Chondrocyte (in vitro differentiated cells): ENCODE results near the gene PYROXD2. TPM values are rescaled to one million over a fixed set of nuclear protein-coding genes. Genes with fewer than 3 reads are reported as not detected.
A peak's percentile ranks its signal among the peaks of the same experiment; 100 is the strongest.

Experiments
- DNase-seq: peaks from one replicate; pipeline ENCODE4 v3.0.0; 2021; ENCODE audit warnings: mixed read lengths, low spot score
- H3K27ac Mint-ChIP-seq: one replicate; pipeline ENCODE4 v1.8.0; 2021; ENCODE audit warnings: mild to moderate bottlenecking, moderate library complexity, mixed read lengths; ENCODE audit not compliant: unreplicated experiment
- H3K27me3 Mint-ChIP-seq: 2 replicates; pipeline ENCODE4 v1.8.0; 2021; ENCODE audit warnings: low read depth, mixed read lengths
- H3K36me3 Mint-ChIP-seq: 2 replicates; pipeline ENCODE4 v1.8.0; 2021; ENCODE audit warnings: low read depth, mixed read lengths
- H3K4me1 Mint-ChIP-seq: 2 replicates; pipeline ENCODE4 v1.8.0; 2021; ENCODE audit warnings: low read depth, mild to moderate bottlenecking, mixed read lengths
- H3K4me3 Mint-ChIP-seq: one replicate; pipeline ENCODE4 v1.8.0; 2021; ENCODE audit warnings: mild to moderate bottlenecking, moderate library complexity, mixed read lengths; ENCODE audit not compliant: unreplicated experiment
- H3K9me3 Mint-ChIP-seq: 2 replicates; pipeline ENCODE4 v1.8.0; 2021; ENCODE audit warnings: low read depth, mixed read lengths
- CTCF ChIP-seq: fragments of 200-600 bp; sonication (generic); IDR thresholded peaks from 2 replicates; pipeline ENCODE4 v1.5.0; 2021; ENCODE audit warnings: antibody characterized with exemption, mild to moderate bottlenecking, moderate library complexity
- total RNA-seq: library from RNA; stranded (reverse); gene quantifications from 3 replicates; pipeline ENCODE4 v1.2.1, GENCODE V29; 2021

The PYROXD2 gene
- total RNA-seq, 1 donor from 2014 or later = 5.6 TPM

- H3K36me3 Mint-ChIP-seq = no peaks in the 10 kb centered on the region
- H3K27me3 Mint-ChIP-seq = peaks cover 2% of the 10 kb centered on the region
- H3K4me3 Mint-ChIP-seq = no peak overlapping the region
- H3K4me1 Mint-ChIP-seq = peaks cover 13% of the 10 kb centered on the region
- no peak for DNase-seq
- H3K27ac Mint-ChIP-seq = peak overlapping the region; percentile 78
- no peak for TF ChIP-seq CTCF
- H3K9me3 Mint-ChIP-seq = no peaks in the 10 kb centered on the region
These were observed 46.0 kb upstream of the PYROXD2 start for GRCh38 chr10:98460837-98461499.

- Mint-ChIP-seq H3K27me3 (peaks cover 2% of the 10 kb centered on the region), H3K36me3 (no peaks in the 10 kb centered on the region), H3K9me3 (no peaks in the 10 kb centered on the region), H3K4me1 (peaks cover 13% of the 10 kb centered on the region), H3K4me3 (no peak overlapping the region), H3K27ac (no peak overlapping the region)
- no peak for DNase-seq
- TF ChIP-seq CTCF = no peak
These were observed 44.1 kb upstream of the PYROXD2 start for GRCh38 chr10:98458809-98459784.

GRCh38 chr10:98457721-98458120, 42.7 kb upstream of the PYROXD2 start:
- no peak for DNase-seq
- H3K27me3 Mint-ChIP-seq = peaks cover 2% of the 10 kb centered on the region
- H3K4me1 Mint-ChIP-seq = peaks cover 13% of the 10 kb centered on the region
- H3K36me3 Mint-ChIP-seq = no peaks in the 10 kb centered on the region
- no peaks in the 10 kb centered on the region for H3K9me3 Mint-ChIP-seq
- TF ChIP-seq CTCF = no peak
- no peak overlapping the region for H3K4me3 Mint-ChIP-seq
- no peak overlapping the region for H3K27ac Mint-ChIP-seq

- H3K36me3 Mint-ChIP-seq = no peaks in the 10 kb centered on the region
- no peak overlapping the region for H3K4me3 Mint-ChIP-seq
- no peak for TF ChIP-seq CTCF
- H3K4me1 Mint-ChIP-seq = peaks cover 13% of the 10 kb centered on the region
- H3K27ac Mint-ChIP-seq = no peak overlapping the region
- H3K27me3 Mint-ChIP-seq = peaks cover 6% of the 10 kb centered on the region
- DNase-seq = no peak
- no peaks in the 10 kb centered on the region for H3K9me3 Mint-ChIP-seq
These were observed 41.9 kb upstream of the PYROXD2 start for GRCh38 chr10:98456686-98457482.
